Endothelial cell of umbilical vein (primary cell): ENCODE measurements around the gene GLUL. TPM values are rescaled to one million over a fixed set of nuclear protein-coding genes. Genes with fewer than 3 reads are reported as not detected.

Experiments
- BruUV-seq: library from RNA; stranded (reverse); fragments of 400-500 nt; replicated peaks from 2 replicates; lab custom pipeline; 2021; lab: Mats Ljungman, UMichigan
- CTCF ChIA-PET: fragments of 300-600, 350-600 bp; sonication (Branson Sonifier 250); formaldehyde crosslinking; loops from one replicate; lab custom pipeline; 2021; ENCODE audit warnings: antibody characterized with exemption, inconsistent platforms; lab: Charles Lee
- POLR2A ChIA-PET: fragments of 300-600, 350-600 bp; sonication (Branson Sonifier 250); formaldehyde crosslinking; loops from one replicate; lab custom pipeline; 2021; ENCODE audit warnings: antibody characterized with exemption, inconsistent platforms; lab: Charles Lee
- DNase-seq: peaks from one replicate; pipeline ENCODE4 v3.0.0-alpha.2; 2011; ENCODE audit warnings: low read depth, low spot score
- FAIRE-seq: peaks from 2 replicates; lab custom pipeline; 2011; peaks lifted over from hg19 to GRCh38; lab: Jason Lieb, UNC
- H2AFZ ChIP-seq: 2 replicates; pipeline ENCODE4 v1.6.0; 2012; ENCODE audit warnings: low read depth, low read length, control low read depth, inconsistent platforms
- H3K27ac ChIP-seq: 2 replicates; pipeline ENCODE4 v1.5.1; 2011; ENCODE audit warnings: low read depth, mild to moderate bottlenecking, control low read depth, low read length, moderate library complexity; ENCODE audit not compliant: insufficient read depth
- H3K27me3 ChIP-seq, 2 experiments: 2 replicates each; pipeline versions ENCODE4 v1.6.0 to v1.6.1; 2011; ENCODE audit warnings: low read length in 2 of 2, mixed read lengths in 1 of 2; ENCODE audit not compliant: control insufficient read depth in 2 of 2, insufficient read depth in 2 of 2
- H3K36me3 ChIP-seq, 2 experiments: 2 replicates in 1 of 2; 3 replicates in 1 of 2; pipeline ENCODE4 v1.5.1; 2011; ENCODE audit warnings: low read length in 2 of 2, mild to moderate bottlenecking in 1 of 2, moderate library complexity in 1 of 2; ENCODE audit not compliant: control insufficient read depth in 2 of 2, insufficient read depth in 2 of 2; ENCODE audit errors: extremely low read depth in 1 of 2
- H3K4me1 ChIP-seq: 3 replicates; pipeline ENCODE4 v1.5.1; 2011; ENCODE audit warnings: mild to moderate bottlenecking, low read length; ENCODE audit not compliant: control insufficient read depth, insufficient read depth; ENCODE audit errors: extremely low read depth
- H3K4me2 ChIP-seq: 2 replicates; pipeline ENCODE4 v1.6.1; 2011; ENCODE audit warnings: low read length, control low read depth, mixed read lengths; ENCODE audit not compliant: insufficient read depth
- H3K4me3 ChIP-seq, 3 experiments: fragments of 200-600 bp in 1 of 3; sonication (generic), shearing (Covaris generic) in 1 of 3; replicated peaks in 1 of 3; 2 replicates each; pipeline ENCODE4 v1.5.1; 2011 to 2016; ENCODE audit warnings: control low read depth in 3 of 3, low read length in 3 of 3, mild to moderate bottlenecking in 2 of 3, inconsistent platforms in 1 of 3, low read depth in 1 of 3, moderate library complexity in 1 of 3; ENCODE audit not compliant: insufficient read depth in 1 of 3
- H3K79me2 ChIP-seq: 2 replicates; pipeline ENCODE4 v1.6.0; 2012; ENCODE audit warnings: low read length, inconsistent platforms; ENCODE audit not compliant: control insufficient read depth, insufficient read depth
- H3K9ac ChIP-seq: replicated peaks from 2 replicates; pipeline ENCODE3; 2011; ENCODE audit warnings: low read length, control low read depth; ENCODE audit not compliant: insufficient read depth; ENCODE audit errors: extremely low read depth
- H3K9me1 ChIP-seq: replicated peaks from 3 replicates; pipeline ENCODE4 v1.6.0; 2011; ENCODE audit warnings: mild to moderate bottlenecking, low read length; ENCODE audit not compliant: control insufficient read depth, insufficient read depth; ENCODE audit errors: extremely low read depth
- H3K9me3 ChIP-seq: replicated peaks from 2 replicates; pipeline ENCODE4 v1.5.1; 2012; ENCODE audit warnings: low read length, inconsistent platforms; ENCODE audit not compliant: control insufficient read depth, insufficient read depth
- H4K20me1 ChIP-seq: replicated peaks from 2 replicates; pipeline ENCODE3; 2011; ENCODE audit warnings: mild to moderate bottlenecking, low read length; ENCODE audit not compliant: control insufficient read depth, insufficient read depth; ENCODE audit errors: extremely low read depth
- EZH2 ChIP-seq: IDR thresholded peaks from 2 replicates; pipeline ENCODE4 v1.6.1; 2012; ENCODE audit warnings: borderline replicate concordance, low read depth, mild to moderate bottlenecking, moderate library complexity, low read length, inconsistent platforms; ENCODE audit not compliant: severe bottlenecking
- FOS ChIP-seq: IDR thresholded peaks from 2 replicates; pipeline ENCODE4 v1.6.1; 2011; ENCODE audit warnings: mild to moderate bottlenecking, low read length, moderate library complexity, borderline replicate concordance; ENCODE audit not compliant: insufficient read depth
- GATA2 ChIP-seq: IDR thresholded peaks from 2 replicates; pipeline ENCODE4 v1.7.0; 2011; ENCODE audit warnings: low read depth, mild to moderate bottlenecking, moderate library complexity, mixed read lengths, low read length; ENCODE audit not compliant: insufficient read length, insufficient read depth
- JUN ChIP-seq: IDR thresholded peaks from 2 replicates; pipeline ENCODE4 v1.6.1; 2011; ENCODE audit warnings: borderline replicate concordance, low read depth; ENCODE audit not compliant: insufficient read length, insufficient read depth
- MYC ChIP-seq: IDR thresholded peaks from one replicate; pipeline ENCODE4 v1.6.1; 2011; ENCODE audit warnings: mild to moderate bottlenecking, low read depth, low read length
- POLR2A ChIP-seq: IDR thresholded peaks from 2 replicates; pipeline ENCODE4 v1.6.1; 2012; ENCODE audit warnings: low read depth, mild to moderate bottlenecking, control low read depth, low read length
- POLR2AphosphoS5 ChIP-seq: IDR thresholded peaks from 2 replicates; pipeline ENCODE4 v1.6.1; 2012; ENCODE audit warnings: low read depth, mild to moderate bottlenecking, control low read depth, low read length, moderate library complexity; ENCODE audit not compliant: insufficient read depth
- dilution Hi-C: fragments of 300-500 bp; cut with MboI; formaldehyde crosslinking; loops from one replicate; pipeline ENCODE4 v1.15.0; 2019; ENCODE audit warnings: low sequenced_read_pairs; ENCODE audit not compliant: extremely low pct_ligation_motif_present
- intact Hi-C: fragments of 100-400 bp; cut with micrococcal nuclease; formaldehyde crosslinking; loops from one replicate; pipeline ENCODE4 v1.10.0; 2022
- polyA plus RNA-seq, 4 experiments: library from polyadenylated mRNA; depleted of rRNA in 3 of 4; stranded (reverse) in 3 of 4; unstranded in 1 of 4; fragments of >200 nt; gene quantifications; 2 replicates each; pipeline versions ENCODE4 v1.2.1 to v1.2.3, GENCODE V29; 2011 to 2012; ENCODE audit warnings: missing spikeins in 1 of 4
- total RNA-seq: library from RNA; stranded (reverse); gene quantifications from 2 replicates; pipeline ENCODE4 v1.2.3, GENCODE V29; 2021
- TF ChIP-seq, protein P1 (sequence below), 2 donors: IDR thresholded peaks; 1 replicate in 1 of 2; 2 replicates in 1 of 2; pipeline ENCODE4 v1.5.1; 2011; ENCODE audit warnings: low read length in 2 of 2, mild to moderate bottlenecking in 2 of 2, moderate library complexity in 2 of 2, control low read depth in 1 of 2, inconsistent platforms in 1 of 2, low read depth in 1 of 2; ENCODE audit not compliant: insufficient read depth in 1 of 2; ENCODE audit errors: extremely low read depth in 1 of 2
- TF ChIP-seq, protein P2 (sequence below): IDR thresholded peaks from 2 replicates; pipeline ENCODE4 v1.6.1; 2011; ENCODE audit not compliant: insufficient read depth, insufficient read length

Gene GLUL
- total and polyA plus RNA-seq, 2 donors (not counting 3 experiments of a cell fraction or from before 2014, with no cell fraction given): 172 to 187 TPM

DNA sequence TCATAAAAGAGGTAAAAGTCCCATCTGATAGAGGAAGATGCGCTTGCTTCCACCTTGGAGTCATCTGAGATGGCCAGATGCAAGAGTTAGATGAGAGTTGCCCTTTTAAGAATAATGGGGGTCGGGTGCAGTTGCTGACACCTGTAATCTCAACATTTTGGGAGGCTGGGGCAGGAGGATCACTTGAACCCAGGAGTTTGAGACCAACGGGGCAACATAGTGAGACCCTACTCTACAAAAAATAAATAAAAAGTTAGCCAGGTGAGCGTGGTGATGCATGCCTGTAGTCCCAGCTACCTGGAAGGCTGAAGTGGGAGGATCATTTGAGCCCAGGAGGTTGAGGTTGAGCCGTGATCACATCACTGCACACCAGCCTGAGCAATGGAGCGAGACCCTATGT lies 22.4 kb upstream of the GLUL start:
- POLR2A ChIA-PET: no interaction called here
- FAIRE-seq: no peak

More for the DNA sequence above, 22.4 kb upstream of the GLUL start:
- Histone ChIP-seq H4K20me1 (no peaks in the 10 kb centered on the region), H3K4me1 (no peaks in the 10 kb centered on the region), H3K36me3 (no peaks in the 10 kb centered on the region), H3K4me2 (no peak overlapping the region), H3K79me2 (no peaks in the 10 kb centered on the region), H3K27ac (no peak overlapping the region), H3K9ac (no peak overlapping the region), H3K27me3 (no peaks in the 10 kb centered on the region), H3K4me3 (no peak overlapping the region), H3K9me1 (no peaks in the 10 kb centered on the region), H3K9me3 (no peaks in the 10 kb centered on the region), H2AFZ (no peak overlapping the region)
- dilution Hi-C loops (no loop called here), intact Hi-C loops (no loop called here)
- BruUV-seq: no TSS peak
- TF ChIP-seq JUN (no peak), FOS (no peak), EZH2 (no peak), GATA2 (no peak), POLR2A (no peak), POLR2AphosphoS5 (no peak), MYC (no peak)
- TF ChIP-seq, protein P1, sequence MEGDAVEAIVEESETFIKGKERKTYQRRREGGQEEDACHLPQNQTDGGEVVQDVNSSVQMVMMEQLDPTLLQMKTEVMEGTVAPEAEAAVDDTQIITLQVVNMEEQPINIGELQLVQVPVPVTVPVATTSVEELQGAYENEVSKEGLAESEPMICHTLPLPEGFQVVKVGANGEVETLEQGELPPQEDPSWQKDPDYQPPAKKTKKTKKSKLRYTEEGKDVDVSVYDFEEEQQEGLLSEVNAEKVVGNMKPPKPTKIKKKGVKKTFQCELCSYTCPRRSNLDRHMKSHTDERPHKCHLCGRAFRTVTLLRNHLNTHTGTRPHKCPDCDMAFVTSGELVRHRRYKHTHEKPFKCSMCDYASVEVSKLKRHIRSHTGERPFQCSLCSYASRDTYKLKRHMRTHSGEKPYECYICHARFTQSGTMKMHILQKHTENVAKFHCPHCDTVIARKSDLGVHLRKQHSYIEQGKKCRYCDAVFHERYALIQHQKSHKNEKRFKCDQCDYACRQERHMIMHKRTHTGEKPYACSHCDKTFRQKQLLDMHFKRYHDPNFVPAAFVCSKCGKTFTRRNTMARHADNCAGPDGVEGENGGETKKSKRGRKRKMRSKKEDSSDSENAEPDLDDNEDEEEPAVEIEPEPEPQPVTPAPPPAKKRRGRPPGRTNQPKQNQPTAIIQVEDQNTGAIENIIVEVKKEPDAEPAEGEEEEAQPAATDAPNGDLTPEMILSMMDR (IDR thresholded peaks at IDR 0.05; ENCODE audit: extremely low read depth in 1 of 2, insufficient read depth in 1 of 2, low read depth in 1 of 2, low read length in 2 of 2): no peak
- TF ChIP-seq, protein P2, sequence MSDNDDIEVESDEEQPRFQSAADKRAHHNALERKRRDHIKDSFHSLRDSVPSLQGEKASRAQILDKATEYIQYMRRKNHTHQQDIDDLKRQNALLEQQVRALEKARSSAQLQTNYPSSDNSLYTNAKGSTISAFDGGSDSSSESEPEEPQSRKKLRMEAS: no peak
- CTCF ChIA-PET: interaction anchor here (1.6 kb wide), 1 partner anchor 271 kb away, joined by 5 read pairs; no protein-coding TSS in a partner anchor
- no peak for DNase-seq
